Loucy (cell line): ENCODE data around the gene ACACB.

Source experiments
- H2AFZ ChIP-seq: fragments of 200-600 bp; sonication (generic); 2 replicates; pipeline ENCODE4 v1.6.0; 2016; ENCODE audit warnings: antibody characterized with exemption, mild to moderate bottlenecking, low read length, moderate library complexity
- H3F3A ChIP-seq: fragments of 200-600 bp; 2 replicates; pipeline ENCODE4 v1.6.0; 2016; ENCODE audit warnings: antibody characterized with exemption, low read depth, mild to moderate bottlenecking
- H3K27me3 ChIP-seq: fragments of 200-600 bp; sonication (generic); 2 replicates; pipeline ENCODE4 v1.6.1; 2014; ENCODE audit warnings: low read length, mild to moderate bottlenecking; ENCODE audit not compliant: insufficient read depth, poor library complexity, severe bottlenecking
- H3K36me3 ChIP-seq: fragments of 200-600 bp; sonication (generic); 2 replicates; pipeline ENCODE4 v1.6.1; 2016; ENCODE audit warnings: low read length; ENCODE audit not compliant: insufficient read depth
- H3K4me1 ChIP-seq: fragments of 200-600 bp; sonication (generic); 2 replicates; pipeline ENCODE4 v1.5.1; 2014; ENCODE audit warnings: low read length, mild to moderate bottlenecking; ENCODE audit not compliant: insufficient read depth, poor library complexity, severe bottlenecking
- H3K4me2 ChIP-seq: fragments of 200-600 bp; sonication (generic); 2 replicates; pipeline ENCODE4 v1.6.0; 2014; ENCODE audit warnings: antibody characterized with exemption, low read length, low read depth, mild to moderate bottlenecking; ENCODE audit not compliant: poor library complexity, severe bottlenecking
- H3K4me3 ChIP-seq: fragments of 200-600 bp; sonication (generic); 2 replicates; pipeline ENCODE4 v1.5.1; 2014; ENCODE audit warnings: low read length, mild to moderate bottlenecking, mixed read lengths; ENCODE audit not compliant: poor library complexity, severe bottlenecking
- H3K79me2 ChIP-seq: fragments of 200-600 bp; sonication (generic); 2 replicates; pipeline ENCODE4 v1.6.1; 2014; ENCODE audit warnings: low read length; ENCODE audit not compliant: insufficient read depth
- H3K9ac ChIP-seq: fragments of 200-600 bp; sonication (generic); 2 replicates; pipeline ENCODE4 v1.6.0; 2014; ENCODE audit warnings: mild to moderate bottlenecking, low read depth, low read length, moderate library complexity; ENCODE audit not compliant: poor library complexity, severe bottlenecking
- H3K9me2 ChIP-seq: fragments of 200-600 bp; sonication (generic); replicated peaks from 2 replicates; pipeline ENCODE4 v1.6.1; 2016; ENCODE audit warnings: low read depth, low read length, mixed read lengths
- H3K9me3 ChIP-seq: fragments of 200-600 bp; sonication (generic); 2 replicates; pipeline ENCODE4 v1.6.1; 2014; ENCODE audit warnings: mild to moderate bottlenecking, antibody characterized with exemption, low read length, low read depth; ENCODE audit not compliant: insufficient read depth
- H4K20me1 ChIP-seq: fragments of 200-600 bp; sonication (generic); 2 replicates; pipeline ENCODE4 v1.6.0; 2014; ENCODE audit warnings: antibody characterized with exemption, low read length, mild to moderate bottlenecking; ENCODE audit not compliant: insufficient read depth, poor library complexity, severe bottlenecking
- CTCF ChIP-seq: fragments of 200-600 bp; sonication (generic); conservative IDR thresholded peaks from 2 replicates; pipeline ENCODE4 v1.5.1; 2014; ENCODE audit warnings: mild to moderate bottlenecking, antibody characterized with exemption, low read length
- EZH2phosphoT487 ChIP-seq: fragments of 200-600 bp; IDR thresholded peaks from 2 replicates; pipeline ENCODE4 v1.6.1; 2018; ENCODE audit warnings: antibody characterized with exemption, mild to moderate bottlenecking, moderate library complexity, borderline replicate concordance

Gene ACACB

DNA sequence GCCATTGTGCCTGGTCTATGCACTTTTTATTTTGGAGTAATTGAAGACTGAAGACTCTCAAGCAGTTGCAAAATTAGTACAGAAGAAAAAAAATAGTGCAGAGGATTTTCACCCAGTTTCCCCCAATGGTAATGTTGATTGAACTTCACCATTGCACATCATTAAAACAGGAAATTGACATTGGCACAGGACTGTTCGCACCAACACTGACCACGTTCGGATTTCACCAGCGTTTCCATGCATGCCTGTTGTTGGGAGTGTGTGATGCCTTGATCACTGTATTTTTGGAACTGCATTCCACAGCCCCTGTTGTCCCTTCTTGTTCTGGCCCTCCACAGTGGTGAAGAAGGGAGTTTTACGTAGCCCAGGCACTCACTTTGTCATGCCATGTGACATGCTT is 125.5 kb downstream of the ACACB start:
- Histone ChIP-seq H2AFZ (no peak overlapping the region), H4K20me1 (no peaks in the 10 kb centered on the region), H3K4me1 (no peaks in the 10 kb centered on the region), H3K9me2 (no peaks in the 10 kb centered on the region), H3K4me3 (no peak overlapping the region), H3K79me2 (no peaks in the 10 kb centered on the region), H3K9me3 (no peaks in the 10 kb centered on the region), H3K4me2 (no peak overlapping the region), H3K36me3 (no peaks in the 10 kb centered on the region; the same call in 1 of the 2 replicates), H3F3A (no peaks in the 10 kb centered on the region), H3K9ac (no peak overlapping the region), H3K27me3 (no peaks in the 10 kb centered on the region)
- TF ChIP-seq CTCF (no peak), EZH2phosphoT487 (no peak)

- Histone ChIP-seq H3K79me2 (no peaks in the 10 kb centered on the region), H3F3A (no peaks in the 10 kb centered on the region), H3K4me3 (no peak overlapping the region), H3K4me2 (no peak overlapping the region), H2AFZ (no peak overlapping the region), H4K20me1 (no peaks in the 10 kb centered on the region), H3K36me3 (no peaks in the 10 kb centered on the region; the same call in 1 of the 2 replicates), H3K27me3 (no peaks in the 10 kb centered on the region), H3K9me2 (no peaks in the 10 kb centered on the region), H3K9ac (no peak overlapping the region), H3K4me1 (no peaks in the 10 kb centered on the region), H3K9me3 (no peaks in the 10 kb centered on the region)
- TF ChIP-seq CTCF, result no peak
- no peak for TF ChIP-seq EZH2phosphoT487
Measured at GRCh38 chr12:109244073-109244472, 127.7 kb downstream of the ACACB start.

- Histone ChIP-seq H3K36me3 (no peaks in the 10 kb centered on the region; the same call in 1 of the 2 replicates), H3K4me1 (no peaks in the 10 kb centered on the region), H3K4me3 (no peak overlapping the region), H3K79me2 (no peaks in the 10 kb centered on the region), H3K9ac (no peak overlapping the region), H2AFZ (no peak overlapping the region), H3F3A (no peaks in the 10 kb centered on the region), H3K27me3 (no peaks in the 10 kb centered on the region), H3K9me2 (no peaks in the 10 kb centered on the region), H3K9me3 (no peaks in the 10 kb centered on the region), H3K4me2 (no peak overlapping the region), H4K20me1 (no peaks in the 10 kb centered on the region)
- TF ChIP-seq CTCF (no peak), EZH2phosphoT487 (no peak)
Measured at GRCh38 chr12:109246221-109246620, 129.8 kb downstream of the ACACB start.
